DMS 273 treated with DMSO at 0.1 percent for 48 hours (cell line): ENCODE measurements around the gene C1orf185.
"Not testable (repeated sequence)": the region's sequence is repeated elsewhere in the genome, so short reads cannot be mapped to it uniquely, and the experiment has no call there.

Experiments used
- DNase-seq: peaks from one replicate; lab custom pipeline; 2025; lab: John Stamatoyannopoulos, UW

Gene C1orf185

DNA sequence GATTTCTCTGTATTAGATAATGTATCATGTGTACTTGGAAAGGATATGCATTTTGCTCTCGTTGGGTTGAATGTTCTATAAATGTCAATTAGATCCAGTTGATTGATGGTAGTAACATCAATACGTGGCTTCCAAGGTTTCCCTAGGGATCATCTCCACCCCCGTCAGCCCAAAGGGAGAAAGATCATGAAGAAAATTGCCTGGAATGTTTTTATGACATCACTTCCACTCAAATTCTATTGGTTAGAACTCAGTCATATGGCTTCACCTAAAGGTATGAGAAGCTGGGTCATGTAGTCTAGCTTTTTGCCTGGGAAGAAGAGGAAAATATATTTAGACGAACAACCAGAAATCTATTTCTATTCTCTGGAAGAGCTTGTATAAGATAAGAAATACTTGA lies at the start of gene C1orf185:
Gene C1orf185 (plus strand): TSS at position 253 of the 400 bp plus-strand sequence. CDS start 6 bp downstream, at position 259.
- no peak for DNase-seq

DNA sequence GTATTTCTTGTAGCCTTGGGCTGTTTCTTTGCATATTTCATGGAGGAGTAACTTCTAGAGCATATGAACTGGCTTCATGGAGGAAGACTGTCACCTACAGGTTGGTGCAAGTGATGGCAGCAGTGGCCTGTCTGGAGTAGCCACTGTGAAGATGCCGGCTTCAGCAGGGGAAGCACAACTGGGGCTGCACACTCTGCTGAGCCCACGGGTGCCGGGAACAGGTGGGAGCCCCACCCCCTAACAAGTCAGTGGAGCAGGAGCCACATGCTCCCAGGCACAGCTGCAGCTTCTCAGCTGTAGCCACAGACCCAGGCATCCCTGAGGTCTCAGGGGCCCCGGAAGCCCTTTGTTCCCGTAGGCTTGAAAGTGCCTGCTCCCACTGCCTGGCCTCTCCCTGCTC lies 43.2 kb upstream of the C1orf185 start:
- no peak for DNase-seq

DNA sequence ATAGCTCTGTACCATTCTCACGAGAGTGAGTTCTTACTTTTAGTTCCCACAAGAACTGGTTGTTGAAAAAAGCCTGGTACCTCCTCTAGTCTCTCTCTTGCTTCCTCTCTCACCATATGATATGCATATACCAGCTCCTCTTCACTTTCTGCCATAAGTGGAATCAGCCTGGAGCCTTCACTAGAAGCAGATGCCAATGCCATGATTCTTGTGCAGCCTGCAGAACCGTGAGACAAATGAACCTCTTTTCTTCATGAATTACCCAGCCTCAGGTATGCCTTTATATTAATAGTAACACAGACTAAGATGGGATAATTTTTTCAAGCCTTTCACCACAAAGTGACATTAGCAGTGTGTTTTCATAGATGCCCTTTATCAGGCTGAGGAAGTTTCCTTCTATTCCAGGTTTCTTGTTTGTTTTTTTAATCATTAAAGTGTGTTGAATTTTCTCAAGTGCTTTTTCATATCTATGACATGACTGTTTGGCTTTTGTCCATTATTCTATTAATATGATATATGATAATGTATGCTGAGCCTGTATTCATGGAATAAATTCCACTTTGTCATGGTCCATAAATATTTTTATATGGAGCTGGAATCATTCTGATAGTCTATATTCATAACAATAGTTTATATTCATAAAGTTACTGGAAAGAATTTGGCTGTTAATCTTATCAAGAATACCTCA lies 40.7 kb upstream of the C1orf185 start:
- DNase-seq = no peak

- no peak for DNase-seq
Observed at GRCh38 chr1:51063121-51063520, 38.9 kb upstream of the C1orf185 start.

DNA sequence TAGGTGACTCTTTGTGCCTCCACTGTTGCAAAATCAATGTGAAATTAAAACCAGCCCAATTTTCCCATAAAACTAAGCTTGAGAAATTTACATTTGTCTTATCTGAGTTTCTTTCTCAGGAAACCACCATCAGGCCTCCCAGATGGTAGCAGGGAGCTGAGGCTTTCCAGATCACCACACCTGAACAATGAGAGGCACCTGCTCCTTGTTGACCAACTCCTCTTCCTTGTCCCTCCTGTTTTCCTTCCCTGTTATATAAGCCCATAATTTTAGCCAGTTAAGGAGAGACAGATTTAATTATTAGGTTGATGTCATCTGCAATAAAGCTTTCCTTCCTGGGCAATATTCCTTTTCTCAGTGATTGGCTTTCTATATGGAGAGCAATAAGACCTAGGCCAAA lies 32.0 kb upstream of the C1orf185 start:
- no peak for DNase-seq

DNA sequence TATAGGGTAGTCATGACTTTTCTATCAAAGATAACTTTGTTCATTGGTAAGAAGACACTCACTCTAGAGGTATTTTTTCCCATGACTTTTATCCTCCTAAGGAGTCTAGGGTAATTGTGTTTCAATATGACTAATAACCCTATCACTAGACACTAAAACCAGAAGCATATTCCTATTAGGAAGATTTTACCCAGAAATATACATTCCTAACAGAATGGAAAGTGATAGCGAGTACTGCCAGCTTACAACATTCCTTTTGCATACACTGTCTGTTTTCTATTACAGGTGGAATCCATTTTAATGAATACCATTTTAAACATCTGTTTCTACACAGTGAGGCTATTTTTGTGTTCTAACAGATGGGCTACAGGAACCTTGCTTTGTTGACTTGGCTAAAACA lies 31.4 kb upstream of the C1orf185 start:
- DNase-seq = no peak

- DNase-seq = no peak
Observed at GRCh38 chr1:51071291-51072042, 30.6 kb upstream of the C1orf185 start.

GRCh38 chr1:51072043-51072439 lies 30.0 kb upstream of the C1orf185 start:
- no peak for DNase-seq

- no peak for DNase-seq
Observed at GRCh38 chr1:51072651-51073050, 29.4 kb upstream of the C1orf185 start.

DNA sequence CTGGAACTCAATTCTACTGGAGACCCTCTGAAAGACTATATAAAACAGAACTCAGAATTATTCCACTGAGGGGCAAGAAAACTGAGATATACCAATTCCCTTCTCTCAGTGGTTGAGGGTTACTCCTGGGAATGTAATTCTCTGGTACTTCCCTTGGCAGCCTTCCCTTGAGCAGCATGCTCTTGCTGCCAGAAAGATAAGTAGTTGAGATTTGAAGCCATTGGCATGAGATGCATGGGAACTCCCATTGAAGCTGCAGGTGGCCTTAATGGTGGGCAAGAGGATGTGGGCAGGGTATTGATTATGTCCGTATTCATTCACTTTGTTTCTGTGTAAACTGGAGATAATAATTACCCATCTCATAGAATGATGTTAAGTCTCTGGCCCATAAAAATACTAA lies 28.6 kb upstream of the C1orf185 start:
- DNase-seq = peak; percentile 10

DNA sequence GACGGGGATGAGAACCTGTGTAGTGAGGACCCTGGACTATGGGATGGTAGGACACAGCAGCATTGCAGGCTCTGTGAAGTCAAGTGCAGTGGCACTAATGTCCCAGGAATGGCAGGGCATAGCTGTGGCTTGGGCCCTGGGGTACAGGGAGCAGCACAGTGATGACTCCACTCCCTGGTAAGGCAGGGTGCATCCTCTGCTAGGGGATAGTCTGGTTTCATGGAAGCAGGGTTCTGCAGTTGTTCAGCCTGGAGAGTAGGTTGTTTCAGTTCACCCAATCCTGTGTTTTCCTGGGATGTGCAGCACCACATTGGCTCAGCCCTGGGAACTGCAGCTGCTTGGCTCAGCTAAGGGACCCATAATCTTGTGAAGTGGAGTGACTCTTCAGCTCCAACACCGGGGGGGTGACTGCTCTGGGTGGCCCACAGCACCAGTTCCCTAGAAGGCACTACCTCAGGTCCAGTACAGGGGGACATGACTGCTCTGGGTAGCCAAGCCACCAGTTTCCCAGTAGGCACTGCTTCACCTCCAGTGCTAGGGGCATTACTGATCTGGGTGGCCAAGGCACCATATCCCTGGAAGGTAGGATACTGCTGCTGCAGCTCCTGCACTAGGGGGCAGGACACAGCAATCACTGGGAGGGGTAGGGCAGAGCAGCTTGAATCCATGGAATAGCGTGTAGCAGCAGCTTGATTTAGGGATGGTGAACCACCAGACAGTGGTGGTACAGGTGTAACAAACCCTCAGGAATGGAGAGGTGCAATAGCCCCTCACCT lies 15.3 kb upstream of the C1orf185 start:
- no peak for DNase-seq

GRCh38 chr1:51088474-51088873 lies 13.6 kb upstream of the C1orf185 start:
- no peak for DNase-seq

DNA sequence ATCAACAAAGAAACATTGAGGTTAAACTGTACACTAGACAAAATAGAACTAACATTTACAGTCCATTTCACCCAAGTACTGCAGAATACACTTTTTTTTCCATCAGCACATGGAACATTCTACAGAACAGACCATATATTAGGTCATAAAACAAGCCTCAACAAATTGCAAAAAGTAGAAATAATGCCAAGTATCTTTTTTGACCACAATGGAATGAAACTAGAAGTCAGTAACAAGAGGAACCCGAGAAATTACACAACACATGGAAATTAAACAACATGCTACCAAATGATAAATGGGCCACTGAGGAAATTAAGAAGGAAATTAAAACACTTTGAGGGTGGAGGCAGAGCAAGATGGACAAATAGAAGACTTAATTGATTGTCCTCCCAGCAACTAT lies 8.4 kb upstream of the C1orf185 start:
- no peak for DNase-seq

- no peak for DNase-seq
Observed at GRCh38 chr1:51097171-51097570, 4.9 kb upstream of the C1orf185 start.

GRCh38 chr1:51100264-51100880 lies 1.7 kb upstream of the C1orf185 start:
- no peak for DNase-seq

DNA sequence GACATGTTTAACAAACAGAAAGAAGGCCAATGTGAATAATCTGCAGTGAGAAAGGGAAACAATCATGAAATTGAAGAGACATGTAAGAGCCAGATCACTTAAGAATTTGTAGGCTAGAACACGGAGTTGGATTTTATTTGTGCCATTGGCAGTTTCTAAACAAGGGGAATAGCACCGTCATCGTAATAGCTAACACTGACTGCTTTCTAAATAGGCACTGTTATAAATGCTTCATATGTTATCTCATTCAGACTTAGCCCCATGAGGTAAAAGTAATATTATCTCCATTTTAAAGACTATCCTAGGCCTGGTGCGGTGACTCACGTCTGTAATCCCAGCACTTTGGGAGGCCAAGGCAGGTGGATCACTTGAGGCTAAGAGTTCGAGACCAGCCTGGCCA lies 12.1 kb downstream of the C1orf185 start:
- DNase-seq = no peak

GRCh38 chr1:51115714-51116404 lies 13.8 kb downstream of the C1orf185 start:
- no peak for DNase-seq

DNA sequence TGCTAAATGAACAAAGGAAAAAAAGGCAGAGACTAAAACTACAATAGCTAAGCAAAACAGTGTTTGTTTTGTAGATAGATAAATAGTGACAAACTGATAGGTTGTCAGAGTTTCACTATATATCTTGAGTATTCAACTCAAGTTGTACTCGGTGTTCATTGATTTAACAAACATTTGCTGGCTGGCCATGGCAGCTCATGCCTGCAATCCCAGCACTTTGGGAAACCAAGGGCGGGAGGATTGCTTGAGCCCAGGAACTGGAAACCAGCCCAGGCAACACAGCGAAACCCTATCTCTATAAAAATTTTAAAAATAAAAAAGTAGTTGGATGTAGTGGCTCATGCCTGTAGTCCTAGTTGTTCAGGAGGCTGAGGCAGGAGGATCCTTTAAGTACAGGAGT lies 17.3 kb downstream of the C1orf185 start:
- no peak for DNase-seq

DNA sequence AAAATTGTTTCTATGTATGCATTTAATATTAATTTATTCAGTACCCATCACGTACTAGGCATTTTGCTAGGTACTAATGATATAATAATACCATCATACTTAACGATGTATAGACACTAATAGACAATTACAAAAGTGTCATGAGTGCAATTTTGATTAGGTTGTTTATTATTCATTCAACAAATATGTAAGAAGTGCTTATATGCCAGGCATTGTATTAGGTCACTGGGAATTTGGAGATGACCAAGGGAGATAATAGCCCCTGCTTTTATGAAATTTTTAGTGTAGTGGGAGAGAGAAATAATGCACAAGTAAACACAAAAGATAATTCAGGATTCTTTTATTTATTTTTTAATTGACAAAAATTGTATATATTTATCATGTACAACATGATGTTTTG lies 18.6 kb downstream of the C1orf185 start:
- DNase-seq = no peak

DNA sequence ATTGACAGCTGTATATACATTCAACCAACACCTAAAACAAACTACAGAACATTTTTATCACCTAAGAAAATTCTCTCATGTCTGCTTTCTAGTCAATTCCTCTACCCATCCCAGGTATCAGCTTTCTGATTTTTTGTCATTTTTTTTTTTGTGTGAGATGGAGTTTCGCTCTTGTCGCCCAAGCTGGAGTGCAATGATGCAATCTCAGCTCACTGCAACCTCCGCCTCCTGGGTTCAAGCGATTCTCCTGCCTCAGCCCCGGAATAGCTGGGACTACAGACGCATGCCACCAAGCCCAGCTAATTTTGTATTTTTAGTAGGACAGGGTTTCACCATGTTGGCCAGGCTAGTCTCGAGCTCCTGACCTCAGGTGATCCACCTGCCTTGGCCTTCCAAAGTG lies 25.1 kb downstream of the C1orf185 start:
- DNase-seq = not testable (repeated sequence)

- DNase-seq = no peak
Observed at GRCh38 chr1:51131185-51131584, 29.2 kb downstream of the C1orf185 start.

- DNase-seq = no peak
Observed at GRCh38 chr1:51133045-51133444, 31.0 kb downstream of the C1orf185 start.
